Stimulated activated CD4-positive, alpha-beta T cell treated with anti-CD3 and anti-CD28 coated beads, Interleukin-12 subunit alpha, Interleukin-12 subunit beta, amount 100 ng/mL, for 4 hours (primary cell): ENCODE data around the gene EFS.
"Not testable (repeated sequence)": the region's sequence is repeated elsewhere in the genome, so short reads cannot be mapped to it uniquely, and the experiment has no call there.

Source experiments
- DNase-seq: peaks from one replicate; pipeline ENCODE4 v3.0.0-alpha.2; 2020

Gene EFS

GRCh38 chr14:23356662-23357061, 8.3 kb downstream of the EFS start:
- no peak for DNase-seq

GRCh38 chr14:23355871-23356435, 9.0 kb downstream of the EFS start:
- no peak for DNase-seq

- no peak for DNase-seq
These were observed 10.0 kb downstream of the EFS start for GRCh38 chr14:23354990-23355389.

GRCh38 chr14:23353433-23353780, 11.6 kb downstream of the EFS start:
- no peak for DNase-seq

- peak; percentile 51 for DNase-seq
These were observed 12.2 kb downstream of the EFS start, which contains the start of gene SLC22A17 for GRCh38 chr14:23352506-23353432. Gene SLC22A17, minus strand, starts transcription at chr14:23352887.

GRCh38 chr14:23351681-23352505, 13.1 kb downstream of the EFS start:
- no peak for DNase-seq

GRCh38 chr14:23349156-23349845, 15.7 kb downstream of the EFS start:
- no peak for DNase-seq

GRCh38 chr14:23348297-23348655, 16.7 kb downstream of the EFS start:
- no peak for DNase-seq

- DNase-seq: no peak
These were observed 17.3 kb downstream of the EFS start for GRCh38 chr14:23347406-23348296.

GRCh38 chr14:23346693-23347405, 18.1 kb downstream of the EFS start:
- no peak for DNase-seq

- no peak for DNase-seq
These were observed 18.8 kb downstream of the EFS start for GRCh38 chr14:23345987-23346692.

GRCh38 chr14:23344481-23344880, 20.5 kb downstream of the EFS start:
- no peak for DNase-seq

GRCh38 chr14:23339506-23340268, 25.3 kb downstream of the EFS start:
- DNase-seq: no peak

- DNase-seq: no peak
These were observed 29.3 kb downstream of the EFS start for GRCh38 chr14:23335623-23336022.

- peak; percentile 35 for DNase-seq
These were observed 36.8 kb downstream of the EFS start for GRCh38 chr14:23327947-23328744.

GRCh38 chr14:23326491-23327332, 38.3 kb downstream of the EFS start:
- no peak for DNase-seq

GRCh38 chr14:23325746-23326145, 39.2 kb downstream of the EFS start:
- DNase-seq: not testable (repeated sequence)

- DNase-seq: no peak
These were observed 40.0 kb downstream of the EFS start for GRCh38 chr14:23324993-23325392.
